ENCODE measurements around the gene LENG8. TPM values are rescaled to one million over a fixed set of nuclear protein-coding genes. Genes with fewer than 3 reads are reported as not detected.

LENG8 gene
- total and polyA plus RNA-seq, 2 experiments from 2014 or later = 42.1 to 74.3 TPM

- TF ChIP-seq, protein P1, sequence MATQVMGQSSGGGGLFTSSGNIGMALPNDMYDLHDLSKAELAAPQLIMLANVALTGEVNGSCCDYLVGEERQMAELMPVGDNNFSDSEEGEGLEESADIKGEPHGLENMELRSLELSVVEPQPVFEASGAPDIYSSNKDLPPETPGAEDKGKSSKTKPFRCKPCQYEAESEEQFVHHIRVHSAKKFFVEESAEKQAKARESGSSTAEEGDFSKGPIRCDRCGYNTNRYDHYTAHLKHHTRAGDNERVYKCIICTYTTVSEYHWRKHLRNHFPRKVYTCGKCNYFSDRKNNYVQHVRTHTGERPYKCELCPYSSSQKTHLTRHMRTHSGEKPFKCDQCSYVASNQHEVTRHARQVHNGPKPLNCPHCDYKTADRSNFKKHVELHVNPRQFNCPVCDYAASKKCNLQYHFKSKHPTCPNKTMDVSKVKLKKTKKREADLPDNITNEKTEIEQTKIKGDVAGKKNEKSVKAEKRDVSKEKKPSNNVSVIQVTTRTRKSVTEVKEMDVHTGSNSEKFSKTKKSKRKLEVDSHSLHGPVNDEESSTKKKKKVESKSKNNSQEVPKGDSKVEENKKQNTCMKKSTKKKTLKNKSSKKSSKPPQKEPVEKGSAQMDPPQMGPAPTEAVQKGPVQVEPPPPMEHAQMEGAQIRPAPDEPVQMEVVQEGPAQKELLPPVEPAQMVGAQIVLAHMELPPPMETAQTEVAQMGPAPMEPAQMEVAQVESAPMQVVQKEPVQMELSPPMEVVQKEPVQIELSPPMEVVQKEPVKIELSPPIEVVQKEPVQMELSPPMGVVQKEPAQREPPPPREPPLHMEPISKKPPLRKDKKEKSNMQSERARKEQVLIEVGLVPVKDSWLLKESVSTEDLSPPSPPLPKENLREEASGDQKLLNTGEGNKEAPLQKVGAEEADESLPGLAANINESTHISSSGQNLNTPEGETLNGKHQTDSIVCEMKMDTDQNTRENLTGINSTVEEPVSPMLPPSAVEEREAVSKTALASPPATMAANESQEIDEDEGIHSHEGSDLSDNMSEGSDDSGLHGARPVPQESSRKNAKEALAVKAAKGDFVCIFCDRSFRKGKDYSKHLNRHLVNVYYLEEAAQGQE (IDR thresholded peaks at IDR 0.05; ENCODE audit: unreplicated experiment) = no peak
- TF ChIP-seq JUNB (IDR thresholded peaks at IDR 0.05; ENCODE audit: unreplicated experiment) = no peak
- no peak for TF ChIP-seq NANOG (IDR thresholded peaks at IDR 0.05; ENCODE audit: borderline replicate concordance)
- no peak for TF ChIP-seq ZNF114 (CRISPR knock-in tag; IDR thresholded peaks at IDR 0.05)
- TF ChIP-seq ZNF331 (CRISPR knock-in tag; IDR thresholded peaks at IDR 0.05; ENCODE audit: low read depth) = no peak
- no peak for TF ChIP-seq EZH2phosphoT487 (IDR thresholded peaks at IDR 0.05; ENCODE audit: unreplicated experiment)
- peak; percentile 79 for TF ChIP-seq POLR2AphosphoS5 (IDR thresholded peaks at IDR 0.05; ENCODE audit: low read depth)
Measured at GRCh38 chr19:54464630-54465425, 15.8 kb downstream of the LENG8 start (continued).

GRCh38 chr19:54465426-54466109 lies 16.6 kb downstream of the LENG8 start:
- H3K79me2 ChIP-seq (replicated peaks; ENCODE audit: insufficient read depth) = no peaks in the 10 kb centered on the region; the same call in 1 of the 2 replicates
- no peak for ATAC-seq
- peaks cover 36% of the 10 kb centered on the region for H3K27me3 Mint-ChIP-seq (ENCODE audit: insufficient read depth, low read depth, poor library complexity)
- H3K36me3 ChIP-seq (ENCODE audit: insufficient read depth) = no peaks in the 10 kb centered on the region
- no peaks in the 10 kb centered on the region for H3K9me2 ChIP-seq (ENCODE audit: insufficient read depth)
- H3K27me3 ChIP-seq (ENCODE audit: insufficient read depth) = peaks cover 30% of the 10 kb centered on the region
- H3K36me3 Mint-ChIP-seq (ENCODE audit: low read depth) = peaks cover 13% of the 10 kb centered on the region
- peak overlapping the region; percentile 58 for H3K4me3 Mint-ChIP-seq
- no peak overlapping the region for H3K4me2 ChIP-seq
- no peaks in the 10 kb centered on the region; the same call in 1 of the 2 replicates for H4K20me1 ChIP-seq (replicated peaks; ENCODE audit: insufficient read depth)
- peak overlapping the region; percentile 38; the same call in 1 of the 2 replicates for H3K4me3 ChIP-seq
- no peak overlapping the region for H3K27ac ChIP-seq (ENCODE audit: low read depth)
- H3K4me1 Mint-ChIP-seq = peaks cover 21% of the 10 kb centered on the region
- peak; percentile 54 for DNase-seq (ENCODE audit: low spot score)
- peak overlapping the region; percentile 56; the same call in 1 of the 2 replicates for H2AFZ ChIP-seq
- H3K27ac Mint-ChIP-seq = no peak overlapping the region
- peaks cover 9% of the 10 kb centered on the region; the same call in 1 of the 2 replicates for H3F3A ChIP-seq (replicated peaks; ENCODE audit: low read depth)
- peaks cover 5% of the 10 kb centered on the region; the same call in 1 of the 3 replicates for H3K9me3 Mint-ChIP-seq
- H3K4me1 ChIP-seq (ENCODE audit: insufficient read depth) = peaks cover 11% of the 10 kb centered on the region
- TF ChIP-seq EZH2phosphoT487 (IDR thresholded peaks at IDR 0.05; ENCODE audit: unreplicated experiment) (no peak), CTCF (conservative IDR thresholded peaks at IDR 0.05; ENCODE audit: low read depth in 2 of 2) (no peak; a peak in 1 of 4 replicates), ZNF331 (CRISPR knock-in tag; IDR thresholded peaks at IDR 0.05; ENCODE audit: low read depth) (no peak), ZNF114 (CRISPR knock-in tag; IDR thresholded peaks at IDR 0.05) (no peak), STAT1 (IDR thresholded peaks at IDR 0.05; ENCODE audit: unreplicated experiment) (no peak), JUNB (IDR thresholded peaks at IDR 0.05; ENCODE audit: unreplicated experiment) (no peak), CREB1 (CRISPR knock-in tag; IDR thresholded peaks at IDR 0.05; ENCODE audit: low read depth) (no peak), EZH2 (IDR thresholded peaks at IDR 0.05; ENCODE audit: low read depth, unreplicated experiment) (no peak), POLR2AphosphoS5 (IDR thresholded peaks at IDR 0.05; ENCODE audit: low read depth) (no peak)
- TF ChIP-seq, protein P1 (IDR thresholded peaks at IDR 0.05; ENCODE audit: unreplicated experiment) = no peak

Data from GM23338 (cell line).